GM12875 (cell line): ENCODE results near the gene AADACL4.
"Not testable (repeated sequence)": the region's sequence is repeated elsewhere in the genome, so short reads cannot be mapped to it uniquely, and the experiment has no call there.

Source experiments
- H3K4me3 ChIP-seq: one replicate; pipeline ENCODE4 v1.5.1; 2011; ENCODE audit warnings: low read depth, low read length, control low read depth
- TF ChIP-seq, protein P1 (sequence below): IDR thresholded peaks from 2 replicates; pipeline ENCODE4 v1.5.1; 2011; ENCODE audit warnings: low read depth, mild to moderate bottlenecking, control low read depth, inconsistent platforms, low read length, moderate library complexity, borderline replicate concordance; ENCODE audit not compliant: insufficient read depth

The AADACL4 gene

DNA sequence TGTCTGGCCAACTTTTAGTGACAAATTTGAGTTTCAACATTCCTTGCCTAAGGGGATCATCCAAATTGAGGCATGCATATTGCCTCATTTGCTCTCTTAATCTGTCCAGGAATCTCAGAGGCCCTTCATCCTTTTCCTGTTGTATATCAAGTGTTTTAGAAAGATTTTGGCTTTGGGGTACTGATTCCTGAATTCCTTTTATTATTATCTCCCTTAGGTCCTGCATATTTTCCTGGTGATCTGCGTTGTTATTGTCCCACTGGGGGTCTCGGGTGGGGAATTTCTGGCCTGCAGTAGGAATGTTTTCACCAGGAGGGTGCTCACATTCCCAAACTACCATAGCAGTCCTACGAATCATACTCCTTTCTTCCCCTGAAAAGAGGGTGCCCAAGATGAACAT lies 67.7 kb downstream of the AADACL4 start:
- H3K4me3 ChIP-seq = no peak overlapping the region
- TF ChIP-seq, protein P1, sequence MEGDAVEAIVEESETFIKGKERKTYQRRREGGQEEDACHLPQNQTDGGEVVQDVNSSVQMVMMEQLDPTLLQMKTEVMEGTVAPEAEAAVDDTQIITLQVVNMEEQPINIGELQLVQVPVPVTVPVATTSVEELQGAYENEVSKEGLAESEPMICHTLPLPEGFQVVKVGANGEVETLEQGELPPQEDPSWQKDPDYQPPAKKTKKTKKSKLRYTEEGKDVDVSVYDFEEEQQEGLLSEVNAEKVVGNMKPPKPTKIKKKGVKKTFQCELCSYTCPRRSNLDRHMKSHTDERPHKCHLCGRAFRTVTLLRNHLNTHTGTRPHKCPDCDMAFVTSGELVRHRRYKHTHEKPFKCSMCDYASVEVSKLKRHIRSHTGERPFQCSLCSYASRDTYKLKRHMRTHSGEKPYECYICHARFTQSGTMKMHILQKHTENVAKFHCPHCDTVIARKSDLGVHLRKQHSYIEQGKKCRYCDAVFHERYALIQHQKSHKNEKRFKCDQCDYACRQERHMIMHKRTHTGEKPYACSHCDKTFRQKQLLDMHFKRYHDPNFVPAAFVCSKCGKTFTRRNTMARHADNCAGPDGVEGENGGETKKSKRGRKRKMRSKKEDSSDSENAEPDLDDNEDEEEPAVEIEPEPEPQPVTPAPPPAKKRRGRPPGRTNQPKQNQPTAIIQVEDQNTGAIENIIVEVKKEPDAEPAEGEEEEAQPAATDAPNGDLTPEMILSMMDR = no peak

GRCh38 chr1:12712076-12712475 lies 68.2 kb downstream of the AADACL4 start:
- H3K4me3 ChIP-seq = no peak overlapping the region
- TF ChIP-seq, protein P1 = no peak

DNA sequence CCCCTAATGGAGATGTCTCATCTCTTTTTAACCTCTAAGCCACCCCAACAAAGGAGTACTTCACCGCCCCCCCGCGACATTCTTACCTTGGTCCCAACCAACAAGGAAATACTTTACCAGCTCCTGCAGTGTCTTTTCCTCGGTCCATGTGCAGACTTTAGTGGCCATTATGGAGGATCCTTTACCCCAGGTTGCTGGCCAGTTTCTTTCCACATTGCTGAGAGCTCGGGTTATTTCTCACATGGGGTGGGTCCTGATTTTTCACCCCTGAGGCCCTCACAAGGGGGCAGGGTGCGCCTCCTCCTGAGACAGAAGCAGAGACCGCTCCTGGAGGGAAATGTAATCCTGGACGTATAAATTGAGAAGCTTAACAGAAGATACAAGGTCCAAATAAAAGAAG lies 69.0 kb downstream of the AADACL4 start:
- no peak overlapping the region for H3K4me3 ChIP-seq
- TF ChIP-seq, protein P1 = no peak

DNA sequence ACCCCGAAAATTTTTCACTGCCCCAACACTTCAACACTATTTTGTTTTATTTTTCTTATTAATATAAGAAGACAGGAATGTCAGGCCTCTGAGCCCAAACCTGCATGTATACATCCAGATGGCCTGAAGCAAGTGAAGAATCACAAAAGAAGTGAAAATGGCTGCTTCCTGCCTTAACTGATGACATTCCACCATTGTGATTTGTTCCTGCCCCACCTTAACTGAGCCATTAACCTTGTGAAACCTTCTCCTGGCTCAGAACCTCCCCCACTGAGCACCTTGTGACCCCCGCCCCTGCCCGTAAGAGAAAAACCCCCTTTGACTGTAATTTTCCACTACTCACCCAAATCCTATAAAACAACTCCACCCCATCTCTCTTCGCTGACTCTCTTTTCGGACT lies 69.8 kb downstream of the AADACL4 start:
- not testable (repeated sequence) for H3K4me3 ChIP-seq

DNA sequence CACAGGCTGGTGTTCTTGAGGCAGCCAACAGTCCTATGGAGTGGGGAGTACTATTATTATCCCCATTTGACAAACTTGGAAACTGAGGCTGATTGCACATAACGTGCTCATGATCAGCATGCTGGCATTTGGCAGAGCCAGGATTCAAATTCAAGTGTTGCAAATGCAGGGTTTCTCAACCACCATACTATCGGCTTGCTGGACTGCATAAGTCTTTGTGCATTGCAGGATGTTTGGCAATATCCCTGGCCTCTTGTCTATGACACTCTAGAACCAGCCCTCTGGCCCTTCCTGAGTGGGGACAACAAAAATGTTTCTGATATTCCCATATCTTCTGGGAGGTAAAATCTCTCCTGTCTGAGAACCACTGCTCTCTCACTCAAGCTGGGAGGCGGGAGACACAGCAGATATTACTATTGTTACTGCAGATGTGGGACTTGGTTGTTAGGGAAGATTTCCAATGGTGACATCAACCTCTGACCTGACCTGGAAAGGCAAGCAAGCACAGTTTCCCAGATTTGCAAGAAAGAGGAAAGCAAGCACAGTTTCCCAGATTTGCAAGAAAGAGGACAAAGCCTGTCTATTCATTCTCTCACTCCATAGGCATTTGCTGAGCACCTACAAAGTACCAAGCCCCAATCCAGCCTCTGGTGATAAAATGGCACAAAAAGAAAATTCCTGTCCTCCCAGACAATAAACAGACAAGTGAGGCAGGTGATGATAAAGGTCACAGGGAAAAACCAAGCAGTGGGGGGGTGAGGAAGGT lies 71.0 kb downstream of the AADACL4 start:
- TF ChIP-seq, protein P1 = no peak
- no peak overlapping the region for H3K4me3 ChIP-seq

- TF ChIP-seq, protein P1 = no peak
- no peak within 1 kb of the TSS for H3K4me3 ChIP-seq
Measured at GRCh38 chr1:12715896-12716437, 72.1 kb downstream of the AADACL4 start, which contains the start of gene AADACL3. TSS of gene AADACL3 (plus strand) at chr1:12716110. CDS start at chr1:12716177, 67 bp downstream.
